ENCODE data around the gene ANKRD33.
"Not testable (repeated sequence)": the region's sequence is repeated elsewhere in the genome, so short reads cannot be mapped to it uniquely, and the experiment has no call there.

ANKRD33 gene

DNA sequence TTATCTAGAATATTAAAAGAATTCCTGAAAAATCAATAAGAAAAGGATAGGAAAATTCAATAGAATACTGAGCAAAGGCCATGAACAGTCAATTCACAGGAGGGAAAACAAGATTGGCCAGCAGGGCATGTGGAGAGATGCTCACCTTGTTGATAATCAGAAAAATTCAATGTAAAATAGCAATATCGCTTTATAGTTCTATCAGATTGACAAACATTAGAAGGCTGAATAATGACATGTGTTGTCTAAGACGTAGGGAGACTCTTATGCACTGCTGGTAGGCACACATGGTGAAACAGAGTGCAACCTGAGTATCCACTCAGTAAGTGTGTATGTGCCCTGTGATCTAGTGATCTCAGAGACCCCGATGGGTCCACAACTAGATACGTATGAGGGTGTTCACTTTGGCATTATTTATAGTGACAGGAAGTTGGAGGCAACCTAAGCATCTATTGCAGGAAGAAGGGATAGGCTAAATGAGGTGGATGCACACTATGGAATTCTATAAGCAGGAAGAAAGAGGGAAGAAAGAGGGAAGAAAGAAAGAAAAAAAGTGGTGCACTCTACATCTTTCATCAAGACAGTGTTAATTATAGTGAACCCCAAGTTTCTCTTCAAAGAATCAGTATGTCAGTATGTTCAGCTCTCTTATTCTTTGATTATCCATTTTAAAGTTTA lies 3.8 kb upstream of the ANKRD33 start:
- no peak for DNase-seq

DNA sequence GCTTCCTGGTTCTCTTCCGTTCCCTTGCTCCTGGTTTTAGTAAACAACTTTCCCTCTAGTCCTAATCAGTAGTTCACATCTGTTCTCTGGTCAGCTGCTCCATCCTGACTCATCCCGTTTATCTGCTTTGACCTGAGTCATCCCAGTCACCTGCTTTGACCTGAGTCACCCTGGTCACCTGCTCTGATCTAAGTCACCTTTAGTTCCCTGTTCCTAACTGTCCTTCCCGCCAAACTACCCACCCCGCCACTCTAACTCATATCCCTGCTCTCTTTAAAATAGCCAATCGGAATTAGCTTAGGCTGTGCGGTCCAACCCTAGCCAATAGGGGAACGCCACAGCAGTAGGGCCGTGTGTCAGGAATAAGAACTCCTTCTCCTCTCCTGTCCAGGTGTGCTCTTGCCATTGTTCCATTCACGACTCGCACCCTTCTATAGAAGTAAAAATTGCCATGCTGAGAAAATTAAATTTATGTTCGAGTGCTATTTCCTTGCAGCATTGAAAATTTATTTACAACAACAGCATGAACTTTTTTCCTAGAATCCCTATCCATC lies 3.1 kb upstream of the ANKRD33 start:
- DNase-seq, result no peak

DNA sequence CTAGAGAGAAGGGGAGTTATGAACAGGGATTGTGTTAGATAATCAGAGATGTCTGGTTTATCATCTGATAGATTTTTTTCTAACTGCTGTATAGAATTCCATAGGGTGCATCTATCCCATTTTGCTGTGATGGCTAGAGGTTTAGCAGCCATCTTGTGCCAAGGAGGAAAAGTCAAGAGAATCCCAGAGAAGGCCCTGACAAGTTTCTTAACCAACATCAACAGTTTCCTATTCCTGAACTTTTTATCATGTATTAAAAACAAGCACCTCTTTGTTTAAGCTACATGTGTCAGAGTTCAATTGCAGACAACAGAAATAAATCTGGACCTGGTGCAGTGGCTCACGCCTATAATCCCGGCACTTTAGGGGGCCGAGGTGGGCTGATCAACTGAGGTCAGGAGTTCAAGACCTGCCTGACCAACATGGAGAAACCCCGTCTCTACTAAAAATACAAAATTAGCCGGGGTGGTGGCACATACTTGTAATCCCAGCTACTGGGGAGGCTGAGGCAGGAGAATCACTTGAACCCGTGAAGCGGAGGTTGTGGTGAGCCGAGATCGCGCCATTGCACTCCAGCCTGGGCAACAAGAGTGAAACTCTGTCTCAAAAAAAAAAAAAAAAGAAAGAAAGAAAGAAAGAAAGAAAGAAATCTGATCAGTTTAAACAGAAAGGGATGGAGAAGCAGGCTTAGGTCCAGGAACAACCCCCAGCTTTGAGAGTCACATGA lies 2.4 kb upstream of the ANKRD33 start:
- not testable (repeated sequence) for DNase-seq

DNA sequence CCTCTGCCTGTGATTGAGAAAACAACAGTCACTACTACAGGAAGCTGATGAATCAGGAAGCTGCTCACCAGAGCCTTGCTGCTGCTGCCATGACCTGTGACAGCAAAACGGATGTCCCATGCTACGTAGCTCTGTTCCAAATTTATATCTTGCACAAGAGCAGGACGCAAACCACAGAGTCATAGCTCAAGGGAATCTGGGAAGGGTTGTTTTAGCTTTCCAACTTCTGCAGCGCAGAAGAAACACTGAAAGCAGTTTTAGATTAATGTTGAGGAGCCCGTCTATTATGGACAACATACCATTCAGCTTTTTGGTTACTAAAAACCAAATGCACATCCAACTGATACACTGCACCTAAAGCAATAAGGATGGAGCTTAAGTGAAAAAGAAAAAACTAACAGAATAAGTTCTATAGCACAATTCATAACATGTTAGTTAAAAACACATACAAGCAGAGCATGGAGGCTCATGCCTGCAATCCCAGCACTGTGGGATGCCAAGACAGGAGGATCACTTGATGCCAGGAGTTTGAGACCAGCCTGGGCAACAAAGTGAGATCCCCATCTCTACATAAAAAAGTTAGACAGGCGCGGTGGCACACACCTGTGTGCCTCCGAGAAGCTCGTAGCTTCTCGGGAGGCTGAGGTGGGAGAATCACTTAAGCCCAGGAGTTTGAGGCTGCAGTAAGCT lies 1.7 kb upstream of the ANKRD33 start:
- no peak for DNase-seq

DNA sequence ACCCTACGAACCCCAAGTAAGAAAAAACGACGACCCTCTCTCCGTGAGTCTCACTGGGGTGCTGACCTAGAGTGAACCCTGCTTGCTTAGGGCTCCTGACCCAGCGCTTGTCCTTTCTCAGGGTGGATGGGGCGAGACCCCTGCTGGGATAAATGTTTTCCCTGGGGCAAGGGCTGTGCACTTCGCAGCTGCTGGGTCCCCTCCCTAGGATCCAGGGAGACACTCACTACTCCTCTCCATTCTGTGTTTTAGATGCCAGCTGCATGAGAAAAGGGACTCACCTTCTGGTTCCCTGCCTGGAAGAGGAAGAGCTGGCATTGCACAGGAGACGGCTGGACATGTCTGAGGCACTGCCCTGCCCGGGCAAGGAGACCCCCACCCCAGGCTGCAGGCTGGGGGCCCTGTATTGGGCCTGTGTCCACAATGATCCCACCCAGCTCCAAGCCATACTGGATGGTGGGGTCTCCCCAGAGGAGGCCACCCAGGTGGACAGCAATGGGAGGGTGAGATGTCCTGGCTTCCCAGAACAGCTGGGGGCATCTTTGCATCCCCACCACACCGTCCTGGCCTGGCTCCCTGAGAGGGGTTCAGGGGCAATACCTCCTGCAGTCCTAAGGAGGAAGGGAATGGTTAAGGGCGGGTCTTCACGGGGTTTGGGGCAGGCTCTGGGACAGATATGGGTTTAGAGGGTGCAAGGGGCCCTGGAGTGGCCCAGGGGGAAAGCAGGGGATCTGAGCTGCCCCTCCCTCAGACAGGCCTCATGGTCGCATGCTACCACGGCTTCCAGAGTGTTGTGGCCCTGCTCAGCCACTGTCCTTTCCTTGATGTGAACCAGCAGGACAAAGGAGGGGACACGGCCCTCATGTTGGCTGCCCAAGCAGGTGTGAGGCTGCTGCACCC lies 663 bp downstream of the ANKRD33 start:
- peak; percentile 48 for DNase-seq

DNA sequence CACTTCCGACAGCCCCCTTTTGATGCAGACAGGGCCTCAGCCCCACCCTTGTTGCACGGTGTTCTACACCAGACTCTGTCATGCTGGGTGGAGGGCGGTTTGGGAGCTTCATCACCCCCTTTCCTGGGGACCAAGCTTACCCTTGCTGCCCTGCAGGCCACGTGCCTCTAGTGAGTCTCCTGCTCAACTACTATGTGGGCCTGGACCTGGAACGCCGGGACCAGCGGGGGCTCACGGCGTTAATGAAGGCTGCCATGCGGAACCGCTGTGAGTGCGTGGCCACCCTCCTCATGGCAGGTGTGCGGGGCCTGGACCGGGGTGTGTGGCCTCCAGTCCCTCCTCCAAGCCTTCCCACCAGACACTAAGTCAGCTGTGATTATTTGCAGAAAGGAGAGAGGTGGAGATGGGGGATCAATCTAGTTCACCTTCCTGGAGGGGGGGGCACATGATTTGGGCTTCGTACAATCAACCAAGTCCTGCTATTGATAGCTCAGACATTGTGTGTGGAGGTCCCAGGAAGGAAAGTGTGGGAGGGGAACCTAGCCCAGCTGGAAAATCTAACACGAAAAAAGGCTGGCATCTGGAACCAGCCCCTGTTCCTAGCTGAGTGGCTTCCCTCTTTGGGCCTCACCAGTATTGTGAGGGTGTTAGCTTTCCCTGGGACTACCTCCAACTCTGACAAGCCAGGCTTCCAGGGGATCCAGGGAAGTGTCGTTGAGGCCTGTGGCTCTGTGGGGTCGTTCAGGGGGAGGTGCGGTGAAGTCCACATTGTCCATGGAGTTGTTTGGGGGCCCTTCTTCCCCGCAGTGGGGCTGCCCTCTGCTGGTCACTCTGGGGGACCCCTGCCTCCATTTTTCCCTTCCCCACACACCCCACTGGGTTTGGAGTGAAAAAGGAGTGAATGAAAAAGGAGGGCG lies 1.6 kb downstream of the ANKRD33 start:
- DNase-seq, result no peak

DNA sequence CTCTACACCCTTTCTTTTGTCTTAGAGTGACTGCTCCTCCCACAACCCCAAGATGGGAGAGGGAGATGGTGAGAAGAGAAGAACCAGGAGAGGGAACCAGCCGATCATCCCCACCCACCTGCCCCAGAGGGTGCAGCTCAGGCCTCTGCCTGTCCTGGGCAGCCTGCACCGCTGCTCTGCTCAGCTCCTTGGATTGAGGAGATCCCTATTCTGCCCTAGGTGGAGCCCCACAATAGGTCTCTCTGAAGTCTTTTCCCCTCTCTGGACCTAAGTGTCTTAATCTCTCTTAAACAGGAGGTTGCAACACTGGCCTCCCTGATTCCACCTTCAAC lies 2.2 kb downstream of the ANKRD33 start:
- no peak for DNase-seq

DNA sequence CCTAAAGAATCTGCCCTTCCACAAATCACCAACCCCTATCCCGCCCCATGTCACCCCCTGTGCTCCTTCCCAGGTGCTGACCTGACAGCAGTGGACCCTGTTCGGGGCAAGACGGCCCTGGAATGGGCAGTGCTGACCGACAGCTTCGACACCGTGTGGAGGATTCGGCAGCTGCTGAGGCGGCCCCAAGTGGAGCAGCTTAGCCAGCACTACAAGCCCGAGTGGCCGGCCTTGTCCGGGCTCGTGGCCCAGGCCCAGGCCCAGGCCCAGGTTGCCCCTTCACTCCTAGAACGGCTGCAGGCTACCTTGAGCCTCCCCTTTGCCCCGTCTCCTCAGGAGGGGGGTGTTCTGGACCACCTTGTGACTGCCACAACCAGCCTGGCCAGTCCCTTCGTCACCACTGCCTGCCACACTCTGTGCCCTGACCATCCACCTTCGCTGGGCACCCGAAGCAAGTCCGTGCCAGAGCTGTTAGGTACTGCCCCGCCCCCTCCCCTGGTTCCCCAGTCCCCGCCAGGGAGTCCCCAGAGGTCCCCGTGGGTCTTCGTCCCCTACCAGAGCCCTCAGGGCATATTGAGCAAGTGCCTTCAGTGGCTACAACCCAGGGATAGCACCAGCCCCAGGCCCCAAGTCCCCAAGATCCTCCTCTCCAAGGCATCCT lies 2.7 kb downstream of the ANKRD33 start:
- DNase-seq, result no peak

DNA sequence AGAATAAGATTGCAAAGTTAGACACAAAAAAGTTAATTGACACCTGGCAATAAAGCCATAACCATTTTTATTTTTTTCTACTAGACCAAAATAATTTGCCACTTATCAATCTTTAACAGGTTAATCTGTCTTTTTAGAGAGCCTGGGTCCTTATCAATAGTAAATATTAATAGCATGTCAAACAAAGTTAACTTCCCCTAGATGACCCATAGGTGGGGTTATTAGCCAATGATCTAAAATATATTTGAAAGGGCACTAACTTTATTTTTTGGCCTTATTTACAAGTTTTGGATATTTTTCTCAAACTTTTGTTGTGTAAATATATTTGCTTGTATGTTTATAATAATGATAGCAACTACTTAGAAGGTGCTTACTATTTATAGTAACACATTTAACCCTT lies 3.9 kb downstream of the ANKRD33 start:
- peak; percentile 4 for DNase-seq

DNA sequence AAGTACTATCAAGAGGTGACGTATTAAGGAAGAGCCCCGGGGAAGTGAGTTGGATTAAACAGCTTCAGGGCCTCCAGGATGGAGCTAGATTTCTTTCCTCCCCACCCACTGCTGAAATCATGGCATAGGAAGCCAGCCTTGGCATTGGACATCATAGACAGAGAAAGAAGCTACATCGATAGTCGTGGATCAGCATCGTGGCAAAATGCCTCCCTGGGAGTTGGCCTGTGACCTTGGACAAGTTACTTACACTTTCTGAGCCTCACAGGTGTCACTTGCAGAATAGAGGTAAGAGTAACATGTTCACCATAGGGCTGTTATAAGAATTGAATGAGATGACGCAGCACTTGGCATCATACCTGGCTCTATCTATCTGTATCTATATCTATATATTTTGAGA lies 5.9 kb downstream of the ANKRD33 start:
- DNase-seq, result no peak

DNA sequence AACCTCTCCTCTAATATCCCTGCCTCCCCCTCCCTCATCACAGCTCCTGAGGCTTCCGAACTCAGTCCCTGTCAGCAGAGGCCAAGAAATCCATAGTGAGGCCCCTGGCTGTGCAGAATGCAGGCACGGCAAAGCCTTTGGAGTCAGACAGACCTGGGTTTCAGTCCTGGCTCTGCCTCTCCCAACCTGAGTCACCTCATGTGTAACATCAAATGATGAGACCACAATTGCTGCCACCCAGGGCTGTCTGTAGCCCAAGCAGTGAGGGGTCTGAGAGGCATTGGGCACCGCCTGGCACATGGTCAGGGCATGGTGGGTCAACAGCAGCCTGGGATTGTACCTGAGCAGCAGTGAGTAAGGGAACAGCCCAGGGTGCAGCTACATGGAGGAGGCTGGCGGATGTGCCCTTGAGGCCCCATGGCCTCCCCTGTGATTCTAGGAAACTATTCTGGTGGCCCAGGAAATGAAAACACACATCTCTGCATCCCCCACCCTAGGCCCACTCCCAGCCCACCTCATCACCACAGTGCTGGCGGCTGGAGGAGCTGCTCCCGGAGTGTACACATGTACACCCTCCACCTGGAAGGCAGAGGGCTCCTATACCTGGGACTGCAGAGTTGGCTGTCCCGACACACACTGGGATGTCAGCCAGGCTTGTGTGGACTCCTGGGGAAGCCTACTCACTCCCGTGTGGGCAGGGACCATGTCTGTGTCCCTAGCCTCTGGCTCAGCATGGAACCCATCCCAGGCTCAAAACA lies 7.7 kb downstream of the ANKRD33 start:
- no peak for DNase-seq

DNA sequence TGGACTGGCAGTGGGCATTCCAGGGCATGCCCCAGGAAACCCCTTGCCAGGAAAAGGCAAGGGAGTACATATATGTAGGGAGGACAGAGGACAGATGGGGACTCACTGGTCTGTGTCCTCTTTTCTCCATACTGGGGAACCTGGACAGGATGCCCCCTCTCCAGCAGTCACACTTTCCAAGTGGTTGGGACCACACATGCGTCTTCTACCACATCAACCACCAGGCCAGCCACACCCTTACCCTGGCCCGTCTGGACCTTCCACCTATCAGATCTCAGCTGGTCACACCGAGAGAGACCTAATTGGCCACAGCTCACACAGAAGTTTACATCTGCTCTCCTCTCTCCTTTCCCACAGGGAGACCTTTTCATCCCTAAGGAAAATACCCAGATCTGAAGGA lies 8.3 kb downstream of the ANKRD33 start:
- DNase-seq, result no peak

DNA sequence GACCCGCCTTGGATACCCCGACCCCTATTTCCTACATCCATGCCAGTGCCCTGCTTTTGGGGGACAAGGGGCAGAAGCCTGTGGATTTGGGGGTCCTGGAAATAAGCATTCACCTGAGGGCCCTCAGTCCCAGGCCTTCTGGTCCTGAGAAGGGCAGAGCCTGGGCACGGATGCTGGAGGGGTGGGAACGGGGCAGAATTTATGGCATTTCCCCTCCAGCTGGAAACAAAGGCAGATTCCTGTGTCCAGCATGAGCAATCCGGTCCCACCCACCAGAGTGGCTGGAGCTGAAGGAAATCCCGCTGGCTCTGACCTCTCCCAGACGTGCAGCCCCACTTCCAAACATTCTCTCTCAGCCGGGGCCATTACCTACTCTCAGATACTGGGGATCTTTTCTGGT lies 9.3 kb downstream of the ANKRD33 start:
- no peak for DNase-seq

DNA sequence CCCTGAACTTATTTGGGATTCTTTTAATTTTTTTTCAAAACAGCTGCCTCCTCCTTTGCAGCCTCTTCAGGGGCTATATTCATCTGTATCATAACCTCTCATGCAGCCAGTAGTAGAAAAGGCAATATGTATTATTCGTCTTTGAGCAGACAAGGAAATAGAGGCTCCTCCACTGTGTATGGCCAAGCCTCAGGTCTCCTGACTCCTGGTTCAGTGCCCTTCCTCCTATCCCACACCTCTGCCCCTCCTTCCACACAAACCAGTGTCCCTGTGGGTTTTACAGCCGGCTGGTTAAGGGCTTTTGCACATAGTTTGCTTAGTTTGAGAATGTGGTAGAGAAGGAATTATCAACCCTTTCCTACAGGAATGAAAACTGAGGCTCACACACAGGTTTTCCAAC lies 10.6 kb downstream of the ANKRD33 start:
- DNase-seq, result no peak

DNA sequence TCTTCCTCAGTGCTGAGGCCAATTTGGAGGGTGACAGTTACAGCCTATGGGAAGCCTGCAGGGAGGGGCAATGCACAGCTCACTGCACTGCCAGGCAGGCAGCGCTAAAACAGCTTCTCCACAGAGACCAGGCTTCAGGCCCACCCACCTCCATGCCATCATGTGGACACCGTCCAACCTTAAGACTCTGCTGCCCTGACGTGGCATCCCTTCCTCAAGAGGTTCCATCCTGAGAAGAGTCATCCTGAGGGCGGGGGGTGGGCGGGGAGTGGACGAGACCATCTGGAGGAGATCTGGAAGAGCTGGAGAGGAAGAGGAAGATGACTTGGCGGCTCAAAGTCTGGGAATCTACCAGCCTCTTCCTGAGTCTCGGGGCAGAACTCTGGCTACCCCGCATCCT lies 11.0 kb downstream of the ANKRD33 start:
- DNase-seq, result no peak

DNA sequence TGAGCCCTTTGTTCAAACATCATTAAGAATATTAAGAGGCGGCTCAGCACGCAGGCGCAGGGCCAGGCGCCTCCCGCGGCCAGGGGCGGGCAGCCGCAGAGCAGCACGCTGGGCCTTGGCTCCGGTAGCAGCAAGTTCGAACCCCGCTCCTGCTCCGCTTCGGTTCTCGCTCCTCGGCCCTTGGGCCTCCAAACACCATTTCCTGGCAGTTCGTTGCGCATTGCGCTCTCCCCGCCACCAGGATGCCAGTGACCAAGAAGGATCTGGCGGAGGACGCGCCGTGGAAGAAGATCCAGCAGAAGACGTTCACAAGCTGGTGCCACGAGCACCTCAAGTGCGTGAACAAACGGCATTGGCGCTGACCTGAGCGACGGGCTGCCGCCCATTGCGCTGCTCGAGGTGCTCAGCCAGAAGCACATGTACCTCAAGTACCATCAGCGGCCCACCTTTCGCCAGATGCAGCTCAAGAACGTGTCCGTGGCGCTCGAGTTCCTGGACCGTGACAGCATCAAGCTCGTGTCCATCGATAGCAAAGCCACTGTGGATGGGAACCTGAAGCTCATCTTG lies 12.5 kb downstream of the ANKRD33 start:
- no peak for DNase-seq

DNA sequence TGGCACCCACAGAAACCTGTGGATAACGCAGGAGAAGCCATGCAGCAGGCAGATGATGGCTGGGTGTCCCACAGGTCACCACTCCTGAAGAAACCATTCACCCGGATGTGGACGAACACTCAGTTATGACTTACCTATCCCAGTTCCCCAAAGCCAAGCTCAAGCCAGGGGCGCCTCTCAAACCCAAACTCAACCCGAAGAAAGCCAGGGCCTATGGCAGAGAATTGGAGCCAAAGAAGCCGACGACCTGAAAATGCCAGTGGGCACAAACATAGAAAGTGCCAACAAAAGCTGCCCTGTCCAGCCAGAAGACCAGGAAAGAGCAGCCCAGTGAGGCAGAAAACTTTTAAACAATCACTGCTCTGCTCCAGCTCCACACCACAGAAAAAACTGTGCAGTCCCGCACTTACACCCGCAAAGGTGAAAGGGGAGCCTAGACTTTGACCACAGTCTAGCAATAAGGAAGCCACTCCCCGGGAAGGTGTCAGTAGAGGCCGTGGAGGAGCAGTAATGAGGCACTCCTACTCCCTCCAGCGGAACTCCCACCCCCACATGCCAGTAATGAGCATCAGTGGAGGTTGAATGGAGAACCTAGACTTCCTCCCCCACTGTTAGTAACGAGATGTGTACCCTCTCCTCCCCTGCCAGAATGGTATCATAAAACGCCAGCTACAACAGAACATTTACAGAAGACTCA lies 13.4 kb downstream of the ANKRD33 start:
- no peak for DNase-seq

DNA sequence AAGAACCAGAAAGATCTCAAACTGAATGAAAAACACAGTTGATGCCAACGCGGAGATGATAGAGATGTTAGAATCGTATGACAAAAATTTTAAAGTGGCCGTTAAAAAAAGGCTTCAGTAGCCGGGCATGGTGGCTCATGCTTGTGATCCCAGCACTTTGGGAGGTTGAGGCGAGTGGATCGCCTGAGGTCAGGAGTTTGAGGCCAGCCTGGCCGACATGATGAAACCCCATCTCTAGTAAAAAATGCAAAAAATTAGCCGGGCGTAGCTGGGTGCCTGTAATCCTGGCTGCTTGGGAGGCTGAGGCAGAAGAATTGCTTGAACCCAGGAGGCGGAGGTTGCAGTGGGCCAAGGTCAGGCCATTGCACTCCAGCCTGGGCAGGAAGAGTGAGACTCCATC lies 14.0 kb downstream of the ANKRD33 start:
- no peak for DNase-seq

DNA sequence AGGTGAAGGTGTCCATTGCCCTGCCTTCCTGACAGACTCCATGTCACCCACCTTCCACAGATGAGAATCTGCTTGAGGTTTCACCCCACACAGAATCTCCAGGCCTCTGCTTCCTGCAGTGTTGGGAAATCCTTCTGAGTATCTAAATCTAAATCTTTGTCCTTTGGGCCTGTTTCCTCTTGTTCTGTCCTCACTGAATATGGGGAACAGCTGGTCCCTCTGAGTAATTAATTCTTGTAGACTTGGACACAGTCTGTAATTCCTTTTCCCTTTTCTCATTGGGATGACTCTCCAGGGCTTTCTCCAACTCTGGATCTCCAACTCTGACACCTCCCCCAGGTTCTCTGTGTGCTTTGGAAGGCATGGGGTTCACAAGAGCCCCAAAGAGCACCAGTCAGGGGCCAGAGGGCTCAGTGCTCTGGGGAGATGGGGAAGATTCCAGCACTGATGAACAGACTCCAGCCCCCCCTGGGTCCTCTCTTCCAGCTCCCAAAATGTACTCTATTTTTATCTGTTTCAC lies 17.1 kb downstream of the ANKRD33 start:
- peak; percentile 49 for DNase-seq

Measured in NCI-H2171 treated with DMSO at 0.1 percent for 48 hours (cell line).